ENCODE measurements around the gene KLK15. TPM values are rescaled to one million over a fixed set of nuclear protein-coding genes. Genes with fewer than 3 reads are reported as not detected.
A peak's percentile ranks its signal among the peaks of the same experiment; 100 is the strongest.

KLK15 gene
- total and polyA plus RNA-seq, 2 of the 4 experiments (the other 2 are of a cell fraction), result not detected

GRCh38 chr19:50820549-50821247 lies 12.7 kb downstream of the KLK15 start:
- Histone ChIP-seq H2BK15ac (ENCODE audit: low read depth, low read length) (no peak overlapping the region), H2BK5ac (ENCODE audit: low read depth, low read length, poor library complexity, severe bottlenecking) (no peak overlapping the region), H3K36me3 (ENCODE audit: control insufficient read depth, insufficient read depth, low read length) (no peaks in the 10 kb centered on the region), H3K9me3 (ENCODE audit: control insufficient read depth, insufficient read depth, low read length) (no peaks in the 10 kb centered on the region), H3K4me1 (ENCODE audit: control insufficient read depth, insufficient read depth, low read length) (no peaks in the 10 kb centered on the region), H4K20me1 (ENCODE audit: insufficient read depth, low read length) (no peaks in the 10 kb centered on the region), H4K5ac (ENCODE audit: low read depth, low read length) (no peak overlapping the region), H3K4me3 (ENCODE audit: insufficient read depth, low read depth, low read length) (no peak overlapping the region), H3K56ac (ENCODE audit: extremely low read depth, insufficient read depth, low read length) (no peak overlapping the region), H4K91ac (ENCODE audit: insufficient read depth, low read depth, low read length) (no peak overlapping the region), H2BK120ac (ENCODE audit: low read depth, low read length) (no peak overlapping the region), H3K79me1 (ENCODE audit: low read depth in 1 of 2, low read length in 2 of 2) (no peaks in the 10 kb centered on the region), H3K27ac (ENCODE audit: insufficient read depth, low read length) (no peak overlapping the region), H4K8ac (ENCODE audit: low read depth in 2 of 2, low read length in 2 of 2) (no peak overlapping the region), H2BK20ac (ENCODE audit: low read depth, low read length) (no peak overlapping the region), H3K9me1 (ENCODE audit: insufficient read depth, low read length) (no peaks in the 10 kb centered on the region), H3K14ac (replicated peaks; ENCODE audit: low read depth, low read length) (no peak overlapping the region), H3K27me3 (ENCODE audit: control insufficient read depth, insufficient read depth, low read length) (peaks cover 42% of the 10 kb centered on the region), H3K4me2 (ENCODE audit: low read depth, low read length) (no peak overlapping the region), H3K23ac (ENCODE audit: low read depth, low read length) (no peak overlapping the region), H2AK9ac (replicated peaks; ENCODE audit: low read depth, low read length, poor library complexity) (no peak overlapping the region), H2AFZ (replicated peaks; ENCODE audit: low read length, poor library complexity) (peak overlapping the region; percentile 57), H3K4ac (ENCODE audit: low read depth, low read length) (no peak overlapping the region), H3K9ac (ENCODE audit: low read depth, low read length) (no peak overlapping the region), H2AK5ac (ENCODE audit: low read depth, low read length) (no peak overlapping the region), H3K18ac (ENCODE audit: low read depth, low read length) (no peak overlapping the region)
- DNase-seq (no peak), ATAC-seq (ENCODE audit: low read depth) (no peak; the same call in 1 of the 2 replicates)
- intact Hi-C loops (cut with micrococcal nuclease) (no loop called here), dilution Hi-C loops (cut with HindIII; ENCODE audit: low sequenced_read_pairs, unreplicated experiment) (no loop called here), in situ Hi-C loops (cut with MboI; ENCODE audit: low sequenced_read_pairs) (no loop called here)
- BruUV-seq (replicated peaks), result no TSS peak
- 0% methylated on average over 1 of the region's 21 CpGs; no CpG with 5 or more reads in 1 of the 2 experiments for WGBS, 2 experiments (ENCODE audit: extremely low coverage in 2 of 2, insufficient read length in 1 of 2)
- TF ChIP-seq RFX5 (IDR thresholded peaks at IDR 0.05; ENCODE audit: low read depth, low read length), result no peak
- TF ChIP-seq ELK1 (IDR thresholded peaks at IDR 0.05; ENCODE audit: borderline replicate concordance, low read depth, low read length), result no peak
- TF ChIP-seq RCOR1 (IDR thresholded peaks at IDR 0.05; ENCODE audit: insufficient replicate concordance, low read length), result no peak
- no peak for TF ChIP-seq CTCF (conservative IDR thresholded peaks at IDR 0.05; ENCODE audit: low read depth, low read length)
- no peak for TF ChIP-seq NFE2L2 (IDR thresholded peaks at IDR 0.05; ENCODE audit: low read depth, low read length)
- TF ChIP-seq RAD21 (IDR thresholded peaks at IDR 0.05; ENCODE audit: low read length), result no peak
- no peak for TF ChIP-seq SMC3 (IDR thresholded peaks at IDR 0.05; ENCODE audit: low read depth, low read length)
- no peak for TF ChIP-seq BHLHE40 (IDR thresholded peaks at IDR 0.05; ENCODE audit: low read depth, low read length)
- no peak for TF ChIP-seq CEBPB (IDR thresholded peaks at IDR 0.05; ENCODE audit: low read depth, low read length)
- TF ChIP-seq USF2 (IDR thresholded peaks at IDR 0.05; ENCODE audit: low read depth, low read length), result no peak
- no peak for TF ChIP-seq MAFK (IDR thresholded peaks at IDR 0.05; ENCODE audit: low read depth, low read length)
- TF ChIP-seq MAZ (IDR thresholded peaks at IDR 0.05; ENCODE audit: borderline replicate concordance, low read depth, low read length), result no peak
- CTCF ChIA-PET, result no interaction called here
- POLR2A ChIA-PET (ENCODE audit: unreplicated experiment), result no interaction called here

All from IMR-90 (cell line).